Glutamatergic neuron (in vitro differentiated cells): ENCODE measurements around the gene LARGE2. TPM values are rescaled to one million over a fixed set of nuclear protein-coding genes. Genes with fewer than 3 reads are reported as not detected.

Experiments used
- DNase-seq: peaks from one replicate; pipeline ENCODE4 v3.0.0; 2022
- H3K27ac Mint-ChIP-seq: one replicate; pipeline ENCODE4 v1.8.0; 2020; ENCODE audit warnings: mild to moderate bottlenecking, mixed read lengths, inconsistent platforms; ENCODE audit not compliant: unreplicated experiment
- H3K27me3 Mint-ChIP-seq: one replicate; pipeline ENCODE4 v1.8.0; 2020; ENCODE audit warnings: mild to moderate bottlenecking, moderate library complexity, mixed read lengths, inconsistent platforms; ENCODE audit not compliant: unreplicated experiment
- H3K36me3 Mint-ChIP-seq: one replicate; pipeline ENCODE4 v1.8.0; 2020; ENCODE audit warnings: mild to moderate bottlenecking, mixed read lengths, inconsistent platforms; ENCODE audit not compliant: unreplicated experiment
- H3K4me1 Mint-ChIP-seq: one replicate; pipeline ENCODE4 v1.8.0; 2020; ENCODE audit warnings: mild to moderate bottlenecking, low read depth, mixed read lengths, inconsistent platforms; ENCODE audit not compliant: unreplicated experiment
- H3K4me3 Mint-ChIP-seq: one replicate; pipeline ENCODE4 v1.8.0; 2020; ENCODE audit warnings: mild to moderate bottlenecking, mixed read lengths, inconsistent platforms; ENCODE audit not compliant: unreplicated experiment
- H3K9me3 Mint-ChIP-seq: one replicate; pipeline ENCODE4 v1.8.0; 2020; ENCODE audit warnings: mild to moderate bottlenecking, moderate library complexity, mixed read lengths, inconsistent platforms; ENCODE audit not compliant: unreplicated experiment
- total RNA-seq: library from RNA; stranded (reverse); fragmentation: NEBNext Ultra II Directional; extraction: Animal tissue kit (Norgen Biotek cat#: 25700); gene quantifications from one replicate; pipeline ENCODE4 v1.2.1, GENCODE V29; 2021; ENCODE audit not compliant: unreplicated experiment
- TF ChIP-seq, protein P1 (sequence below): fragments of 200-600 bp; sonication (generic); IDR thresholded peaks from one replicate; pipeline ENCODE4 v1.5.0; 2021; ENCODE audit not compliant: partially characterized antibody, unreplicated experiment

LARGE2 gene
- total RNA-seq, 1 donor from 2014 or later, result 3.0 TPM

DNA sequence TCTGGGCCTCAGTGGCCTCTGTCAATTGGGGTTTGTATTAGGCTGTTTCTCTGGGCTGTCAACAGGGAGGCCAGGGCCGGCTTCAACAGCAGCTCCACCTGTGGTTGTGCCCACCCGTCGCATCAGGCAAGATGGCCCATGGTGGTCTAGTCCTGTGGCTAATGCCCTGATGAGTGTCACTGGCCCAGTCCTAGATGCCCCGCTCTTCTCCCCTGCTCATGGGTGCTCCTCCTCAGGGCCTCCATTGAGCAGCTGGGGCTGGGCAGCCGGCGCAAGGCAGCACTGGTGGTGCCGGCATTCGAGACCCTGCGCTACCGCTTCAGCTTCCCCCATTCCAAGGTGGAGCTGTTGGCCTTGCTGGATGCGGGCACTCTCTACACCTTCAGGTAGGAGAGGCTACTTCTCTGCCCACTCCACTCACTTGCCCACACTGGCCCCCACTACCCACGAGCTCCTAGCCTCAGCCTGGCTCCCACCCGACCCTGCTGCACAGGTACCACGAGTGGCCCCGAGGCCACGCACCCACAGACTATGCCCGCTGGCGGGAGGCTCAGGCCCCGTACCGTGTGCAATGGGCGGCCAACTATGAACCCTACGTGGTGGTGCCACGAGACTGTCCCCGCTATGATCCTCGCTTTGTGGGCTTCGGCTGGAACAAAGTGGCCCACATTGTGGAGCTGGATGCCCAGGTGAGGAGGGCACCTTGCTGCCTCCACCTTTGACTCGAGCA, 5.4 kb downstream of the LARGE2 start:
- H3K27me3 Mint-ChIP-seq, result peaks cover 20% of the 10 kb centered on the region
- DNase-seq, result no peak
- H3K4me3 Mint-ChIP-seq, result no peak overlapping the region
- TF ChIP-seq, protein P1, sequence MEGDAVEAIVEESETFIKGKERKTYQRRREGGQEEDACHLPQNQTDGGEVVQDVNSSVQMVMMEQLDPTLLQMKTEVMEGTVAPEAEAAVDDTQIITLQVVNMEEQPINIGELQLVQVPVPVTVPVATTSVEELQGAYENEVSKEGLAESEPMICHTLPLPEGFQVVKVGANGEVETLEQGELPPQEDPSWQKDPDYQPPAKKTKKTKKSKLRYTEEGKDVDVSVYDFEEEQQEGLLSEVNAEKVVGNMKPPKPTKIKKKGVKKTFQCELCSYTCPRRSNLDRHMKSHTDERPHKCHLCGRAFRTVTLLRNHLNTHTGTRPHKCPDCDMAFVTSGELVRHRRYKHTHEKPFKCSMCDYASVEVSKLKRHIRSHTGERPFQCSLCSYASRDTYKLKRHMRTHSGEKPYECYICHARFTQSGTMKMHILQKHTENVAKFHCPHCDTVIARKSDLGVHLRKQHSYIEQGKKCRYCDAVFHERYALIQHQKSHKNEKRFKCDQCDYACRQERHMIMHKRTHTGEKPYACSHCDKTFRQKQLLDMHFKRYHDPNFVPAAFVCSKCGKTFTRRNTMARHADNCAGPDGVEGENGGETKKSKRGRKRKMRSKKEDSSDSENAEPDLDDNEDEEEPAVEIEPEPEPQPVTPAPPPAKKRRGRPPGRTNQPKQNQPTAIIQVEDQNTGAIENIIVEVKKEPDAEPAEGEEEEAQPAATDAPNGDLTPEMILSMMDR, result no peak
- no peak overlapping the region for H3K27ac Mint-ChIP-seq
- peaks cover 10% of the 10 kb centered on the region for H3K9me3 Mint-ChIP-seq
- H3K36me3 Mint-ChIP-seq, result peaks cover 5% of the 10 kb centered on the region
- peaks cover 14% of the 10 kb centered on the region for H3K4me1 Mint-ChIP-seq

DNA sequence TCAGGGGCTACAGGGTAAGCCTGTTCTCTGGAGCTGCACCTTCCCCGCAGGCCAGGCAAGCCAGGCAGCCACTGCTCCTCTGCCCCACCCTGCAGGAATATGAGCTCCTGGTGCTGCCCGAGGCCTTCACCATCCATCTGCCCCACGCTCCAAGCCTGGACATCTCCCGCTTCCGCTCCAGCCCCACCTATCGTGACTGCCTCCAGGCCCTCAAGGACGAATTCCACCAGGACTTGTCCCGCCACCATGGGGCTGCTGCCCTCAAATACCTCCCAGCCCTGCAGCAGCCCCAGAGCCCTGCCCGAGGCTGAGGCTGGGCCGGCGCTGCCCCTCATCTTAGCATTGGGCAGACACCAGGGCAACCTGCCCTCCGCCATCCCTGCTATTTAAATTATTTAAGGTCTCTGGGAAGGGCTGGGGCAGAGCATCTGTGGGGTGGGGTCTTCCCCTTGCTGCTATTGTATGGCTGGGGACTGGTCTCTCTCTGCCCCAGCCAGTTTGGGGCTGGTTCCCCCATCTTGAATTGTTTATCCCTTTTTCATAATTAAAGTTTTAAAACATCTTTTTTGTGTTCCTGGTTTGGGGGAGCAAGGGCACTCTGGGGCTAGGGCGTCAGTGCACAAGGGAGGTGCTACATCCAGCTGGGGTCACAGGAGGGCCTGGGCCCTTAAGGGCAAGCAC, 6.2 kb downstream of the LARGE2 start:
- no peak overlapping the region for H3K27ac Mint-ChIP-seq
- H3K4me1 Mint-ChIP-seq, result peaks cover 14% of the 10 kb centered on the region
- DNase-seq, result no peak
- H3K4me3 Mint-ChIP-seq, result no peak overlapping the region
- peaks cover 9% of the 10 kb centered on the region for H3K9me3 Mint-ChIP-seq
- peaks cover 19% of the 10 kb centered on the region for H3K27me3 Mint-ChIP-seq
- H3K36me3 Mint-ChIP-seq, result peaks cover 5% of the 10 kb centered on the region
- TF ChIP-seq, protein P1, result no peak

DNA sequence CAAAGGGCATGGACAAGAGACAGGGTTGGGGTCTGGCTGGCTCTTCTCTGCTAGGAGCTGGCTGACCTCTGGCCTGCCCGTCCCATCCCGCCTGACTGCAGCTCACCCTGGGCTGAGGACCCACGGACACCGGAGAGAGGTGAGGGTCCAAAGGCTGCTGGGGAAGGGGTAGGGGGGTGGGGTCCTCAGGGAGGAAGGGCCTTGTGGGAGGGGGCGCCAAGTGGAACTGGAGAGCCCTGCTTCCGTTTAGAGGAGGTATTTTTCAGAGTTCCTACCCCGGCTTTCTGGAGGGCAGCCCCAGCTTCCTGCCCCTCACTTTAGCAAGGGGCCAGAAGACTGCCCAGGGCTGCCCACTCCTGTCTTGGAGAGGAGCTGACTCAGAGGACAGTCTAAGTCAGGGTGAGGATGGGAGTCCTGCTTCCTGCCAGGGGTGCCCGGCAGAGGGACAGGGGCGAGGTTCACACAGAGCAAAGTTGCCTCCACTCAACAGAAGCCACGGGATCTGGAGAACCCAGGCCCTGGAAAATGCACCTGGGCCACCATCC, 7.1 kb downstream of the LARGE2 start:
- Mint-ChIP-seq H3K36me3 (peaks cover 5% of the 10 kb centered on the region), H3K4me3 (no peak overlapping the region), H3K27ac (no peak overlapping the region), H3K27me3 (peaks cover 12% of the 10 kb centered on the region), H3K4me1 (peaks cover 10% of the 10 kb centered on the region), H3K9me3 (peaks cover 5% of the 10 kb centered on the region)
- no peak for DNase-seq
- TF ChIP-seq, protein P1, result no peak

DNA sequence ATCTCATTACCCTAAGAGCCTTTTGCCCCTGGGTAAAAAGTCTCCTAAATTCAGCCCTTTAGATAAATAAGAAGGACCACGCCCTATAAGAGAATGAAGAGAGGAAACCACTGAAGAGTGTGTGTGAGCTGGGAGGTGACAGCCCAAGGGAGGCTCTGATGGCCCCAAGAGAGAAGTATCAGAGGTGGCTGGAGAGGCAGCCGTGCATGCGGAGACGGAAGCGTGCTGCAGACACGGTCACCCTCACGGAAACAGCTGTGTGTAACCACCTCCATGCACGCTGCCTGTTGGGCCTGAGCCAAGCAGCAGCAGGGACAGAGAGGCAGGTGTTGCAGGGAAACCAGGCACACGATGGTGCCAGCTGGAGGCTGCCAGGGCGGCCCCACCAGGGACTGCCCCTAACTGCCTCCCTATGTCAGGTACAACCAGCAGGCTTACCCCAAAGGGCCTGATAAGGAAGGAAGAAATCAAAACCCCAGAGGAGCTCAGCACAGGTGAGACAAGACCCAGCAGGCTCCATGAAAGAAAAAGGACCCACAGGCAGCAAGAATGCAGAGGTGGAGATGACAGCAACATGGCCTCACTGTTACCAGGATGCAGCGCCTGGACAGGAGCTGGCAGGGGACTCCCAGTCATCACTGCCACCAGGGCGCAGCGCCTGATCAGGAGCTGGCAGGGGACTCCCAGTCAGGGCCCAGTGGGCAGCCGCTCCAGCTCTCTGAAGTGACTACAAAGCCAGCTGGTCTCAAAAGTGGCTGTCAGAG, 7.8 kb downstream of the LARGE2 start:
- no peak overlapping the region for H3K27ac Mint-ChIP-seq
- DNase-seq, result no peak
- TF ChIP-seq, protein P1, result no peak
- H3K9me3 Mint-ChIP-seq, result peaks cover 7% of the 10 kb centered on the region
- H3K27me3 Mint-ChIP-seq, result peaks cover 8% of the 10 kb centered on the region
- H3K4me3 Mint-ChIP-seq, result no peak overlapping the region
- H3K36me3 Mint-ChIP-seq, result peaks cover 5% of the 10 kb centered on the region
- peaks cover 10% of the 10 kb centered on the region for H3K4me1 Mint-ChIP-seq
